Upper lobe of left lung (tissue), 4 donors: ENCODE measurements around the gene CPM.

ENCODE experiments used
- POLR2A ChIP-seq, 4 donors: fragments of 450-650 bp; IDR thresholded peaks; one replicate each; pipeline ENCODE4 v1.5.1; 2016 to 2017; ENCODE audit warnings: antibody characterized with exemption in 4 of 4, mild to moderate bottlenecking in 2 of 4
- POLR2AphosphoS5 ChIP-seq, 2 donors: sonication (generic); formaldehyde crosslinking; IDR thresholded peaks; one replicate each; pipeline ENCODE4 v1.5.1; 2017; ENCODE audit warnings: antibody characterized with exemption in 2 of 2
- TF ChIP-seq, protein P1 (sequence below), 6 experiments: fragments of 450-650 bp in 4 of 6; fragments of 200-600 bp in 2 of 6; sonication (generic) in 2 of 6; IDR thresholded peaks; one replicate each; pipeline ENCODE4 v1.5.1; 2016 to 2019; ENCODE audit warnings: antibody characterized with exemption in 6 of 6

DNA sequence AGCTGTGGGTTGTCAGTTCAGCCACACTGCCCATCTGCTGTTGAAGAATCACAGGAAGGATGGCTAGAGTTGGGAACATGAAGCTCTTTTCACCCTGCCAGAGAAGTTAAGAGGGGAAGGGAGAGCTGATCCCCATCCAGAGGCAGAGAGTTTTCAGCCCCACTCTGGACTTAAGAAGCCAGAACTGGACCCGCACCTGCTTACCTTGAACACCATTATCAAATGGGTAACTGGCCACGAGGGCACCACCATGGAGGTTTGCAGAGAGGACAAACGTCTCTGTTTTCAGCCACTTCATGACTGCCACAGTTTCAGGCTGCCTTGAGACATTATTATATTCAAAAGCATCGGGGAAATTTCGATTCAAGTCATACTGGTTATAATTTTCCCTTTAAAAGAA, 63.0 kb downstream of the CPM start:
- TF ChIP-seq POLR2A (IDR thresholded peaks at IDR 0.05) (no peak), POLR2AphosphoS5 (IDR thresholded peaks at IDR 0.05) (no peak)
- TF ChIP-seq, protein P1, sequence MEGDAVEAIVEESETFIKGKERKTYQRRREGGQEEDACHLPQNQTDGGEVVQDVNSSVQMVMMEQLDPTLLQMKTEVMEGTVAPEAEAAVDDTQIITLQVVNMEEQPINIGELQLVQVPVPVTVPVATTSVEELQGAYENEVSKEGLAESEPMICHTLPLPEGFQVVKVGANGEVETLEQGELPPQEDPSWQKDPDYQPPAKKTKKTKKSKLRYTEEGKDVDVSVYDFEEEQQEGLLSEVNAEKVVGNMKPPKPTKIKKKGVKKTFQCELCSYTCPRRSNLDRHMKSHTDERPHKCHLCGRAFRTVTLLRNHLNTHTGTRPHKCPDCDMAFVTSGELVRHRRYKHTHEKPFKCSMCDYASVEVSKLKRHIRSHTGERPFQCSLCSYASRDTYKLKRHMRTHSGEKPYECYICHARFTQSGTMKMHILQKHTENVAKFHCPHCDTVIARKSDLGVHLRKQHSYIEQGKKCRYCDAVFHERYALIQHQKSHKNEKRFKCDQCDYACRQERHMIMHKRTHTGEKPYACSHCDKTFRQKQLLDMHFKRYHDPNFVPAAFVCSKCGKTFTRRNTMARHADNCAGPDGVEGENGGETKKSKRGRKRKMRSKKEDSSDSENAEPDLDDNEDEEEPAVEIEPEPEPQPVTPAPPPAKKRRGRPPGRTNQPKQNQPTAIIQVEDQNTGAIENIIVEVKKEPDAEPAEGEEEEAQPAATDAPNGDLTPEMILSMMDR (IDR thresholded peaks at IDR 0.05) = no peak
